Left ventricle myocardium inferior (tissue), 1 donor: ENCODE data around the gene JUN. TPM values are rescaled to one million over a fixed set of nuclear protein-coding genes. Genes with fewer than 3 reads are reported as not detected.

Experiments
- DNase-seq: peaks from one replicate; pipeline ENCODE4 v3.0.0-alpha.2; 2020
- H3K27ac ChIP-seq: fragments of 200-600 bp; replicated peaks from 2 replicates; pipeline ENCODE4 v1.8.0; 2021
- H3K27me3 ChIP-seq: fragments of 200-600 bp; 2 replicates; pipeline ENCODE4 v1.8.0; 2021; ENCODE audit warnings: low read depth
- H3K36me3 ChIP-seq: fragments of 200-600 bp; 2 replicates; pipeline ENCODE4 v1.8.0; 2021
- H3K4me1 ChIP-seq: fragments of 200-600 bp; 2 replicates; pipeline ENCODE4 v1.8.0; 2021
- H3K4me3 ChIP-seq: fragments of 200-600 bp; 2 replicates; pipeline ENCODE4 v1.8.0; 2021; ENCODE audit warnings: mild to moderate bottlenecking, moderate library complexity
- H3K9me3 ChIP-seq: fragments of 200-600 bp; replicated peaks from 2 replicates; pipeline ENCODE4 v1.8.0; 2021
- CTCF ChIP-seq: fragments of 200-600 bp; IDR thresholded peaks from 2 replicates; pipeline ENCODE4 v1.8.0; 2021; ENCODE audit warnings: antibody characterized with exemption, mild to moderate bottlenecking, borderline replicate concordance
- intact Hi-C: fragments of 100-400 bp; cut with micrococcal nuclease; formaldehyde crosslinking; loops from one replicate; pipeline ENCODE4 v1.11.0; 2022
- total RNA-seq: library from RNA; stranded (reverse); fragmentation: NEBNext Ultra II Directional; extraction: Animal tissue kit (Norgen Biotek cat#: 25700); gene quantifications from one replicate; pipeline ENCODE4 v1.2.1, GENCODE V29; 2021
- donor health status: DM: no; HTN: yes; CAD: no; lungs with severe emphysema.

Gene JUN
- total RNA-seq, 1 donor from 2014 or later = 101 TPM

- Histone ChIP-seq H3K4me3 (no peak overlapping the region), H3K27me3 (no peaks in the 10 kb centered on the region), H3K27ac (no peak overlapping the region), H3K9me3 (no peaks in the 10 kb centered on the region), H3K4me1 (peaks cover 25% of the 10 kb centered on the region), H3K36me3 (no peaks in the 10 kb centered on the region)
- DNase-seq = no peak
- intact Hi-C loops = loop anchor here (10.0 kb wide), 1 partner anchor 85 kb away; no protein-coding TSS in a partner anchor
- TF ChIP-seq CTCF = no peak
These were observed 25.6 kb upstream of the JUN start for GRCh38 chr1:58809325-58810010.

GRCh38 chr1:58808077-58808476, 24.2 kb upstream of the JUN start:
- H3K27me3 ChIP-seq = no peaks in the 10 kb centered on the region
- peaks cover 11% of the 10 kb centered on the region for H3K4me1 ChIP-seq
- no peak overlapping the region for H3K27ac ChIP-seq
- TF ChIP-seq CTCF = no peak
- no peak overlapping the region for H3K4me3 ChIP-seq
- intact Hi-C loops = no loop called here
- H3K36me3 ChIP-seq = no peaks in the 10 kb centered on the region
- no peaks in the 10 kb centered on the region for H3K9me3 ChIP-seq
- DNase-seq = no peak

- H3K36me3 ChIP-seq = no peaks in the 10 kb centered on the region
- no peak for TF ChIP-seq CTCF
- H3K27me3 ChIP-seq = no peaks in the 10 kb centered on the region
- intact Hi-C loops = no loop called here
- peaks cover 10% of the 10 kb centered on the region for H3K4me1 ChIP-seq
- H3K4me3 ChIP-seq = no peak overlapping the region
- DNase-seq = no peak
- H3K27ac ChIP-seq = no peak overlapping the region
- H3K9me3 ChIP-seq = no peaks in the 10 kb centered on the region
These were observed 22.1 kb upstream of the JUN start for GRCh38 chr1:58805716-58806571.

GRCh38 chr1:58804853-58805565, 21.2 kb upstream of the JUN start:
- peaks cover 10% of the 10 kb centered on the region for H3K4me1 ChIP-seq
- H3K27me3 ChIP-seq = no peaks in the 10 kb centered on the region
- no peak overlapping the region for H3K27ac ChIP-seq
- H3K36me3 ChIP-seq = no peaks in the 10 kb centered on the region
- intact Hi-C loops = no loop called here
- no peaks in the 10 kb centered on the region for H3K9me3 ChIP-seq
- H3K4me3 ChIP-seq = no peak overlapping the region
- TF ChIP-seq CTCF = no peak
- no peak for DNase-seq

- Histone ChIP-seq H3K4me3 (no peak overlapping the region), H3K36me3 (no peaks in the 10 kb centered on the region), H3K27ac (no peak overlapping the region), H3K9me3 (no peaks in the 10 kb centered on the region), H3K4me1 (peaks cover under 1% of the 10 kb centered on the region), H3K27me3 (no peaks in the 10 kb centered on the region)
- no peak for DNase-seq
- intact Hi-C loops = no loop called here
- no peak for TF ChIP-seq CTCF
These were observed 20.0 kb upstream of the JUN start for GRCh38 chr1:58803858-58804257.
